ENCODE measurements around the gene PXMP4. TPM values are rescaled to one million over a fixed set of nuclear protein-coding genes. Genes with fewer than 3 reads are reported as not detected.

Gene PXMP4
- total and polyA plus RNA-seq, 2 of the 4 experiments (the other 2 are of a cell fraction): 3.6 to 7.1 TPM

DNA sequence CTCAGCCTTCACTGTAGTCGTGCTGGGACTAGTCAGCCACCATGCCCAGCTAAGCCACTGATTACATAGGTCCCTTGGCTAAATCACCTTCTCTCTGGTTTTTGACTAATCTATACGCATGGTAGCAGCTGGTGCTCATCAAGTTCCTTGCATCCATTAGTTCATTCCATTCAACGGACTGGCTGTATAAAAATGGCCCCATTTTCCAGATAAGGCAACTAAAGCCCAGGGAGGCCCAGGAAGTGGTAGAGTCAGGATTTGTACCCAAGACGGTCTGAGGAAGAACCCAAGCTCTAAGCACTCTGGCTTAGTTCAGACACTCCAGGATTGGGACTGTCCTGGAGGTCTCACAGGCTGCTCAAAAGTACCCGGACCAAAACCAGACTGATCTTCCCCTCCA is 38.8 kb downstream of the PXMP4 start:
- Histone ChIP-seq H3K56ac (ENCODE audit: extremely low read depth, insufficient read depth, low read length) (no peak overlapping the region), H4K8ac (ENCODE audit: low read depth in 2 of 2, low read length in 2 of 2) (no peak overlapping the region), H4K20me1 (ENCODE audit: insufficient read depth, low read length) (peaks cover 24% of the 10 kb centered on the region), H3K14ac (replicated peaks; ENCODE audit: low read depth, low read length) (no peak overlapping the region), H3K23ac (ENCODE audit: low read depth, low read length) (no peak overlapping the region), H3K18ac (ENCODE audit: low read depth, low read length) (no peak overlapping the region), H4K5ac (ENCODE audit: low read depth, low read length) (no peak overlapping the region), H3K9ac (ENCODE audit: low read depth, low read length) (no peak overlapping the region), H4K91ac (ENCODE audit: insufficient read depth, low read depth, low read length) (no peak overlapping the region), H3K4me3 (ENCODE audit: insufficient read depth, low read depth, low read length) (no peak overlapping the region), H3K27me3 (ENCODE audit: control insufficient read depth, insufficient read depth, low read length) (no peaks in the 10 kb centered on the region), H2BK5ac (ENCODE audit: low read depth, low read length, poor library complexity, severe bottlenecking) (no peak overlapping the region), H3K27ac (ENCODE audit: insufficient read depth, low read length) (no peak overlapping the region), H3K79me1 (ENCODE audit: low read depth in 1 of 2, low read length in 2 of 2) (peaks cover 7 to 54% of the 10 kb centered on the region in 2 experiments; a peak in 2 of 4 replicates), H2AK5ac (ENCODE audit: low read depth, low read length) (no peak overlapping the region), H3K9me3 (ENCODE audit: control insufficient read depth, insufficient read depth, low read length) (no peaks in the 10 kb centered on the region), H3K9me1 (ENCODE audit: insufficient read depth, low read length) (peaks cover 20% of the 10 kb centered on the region; the same call in 1 of the 2 replicates), H2AFZ (replicated peaks; ENCODE audit: low read length, poor library complexity) (no peak overlapping the region), H3K4me2 (ENCODE audit: low read depth, low read length) (no peak overlapping the region), H3K4me1 (ENCODE audit: control insufficient read depth, insufficient read depth, low read length) (peaks cover 8% of the 10 kb centered on the region), H2BK20ac (ENCODE audit: low read depth, low read length) (no peak overlapping the region), H2BK120ac (ENCODE audit: low read depth, low read length) (no peak overlapping the region), H3K4ac (ENCODE audit: low read depth, low read length) (no peak overlapping the region), H2BK15ac (ENCODE audit: low read depth, low read length) (no peak overlapping the region), H2AK9ac (replicated peaks; ENCODE audit: low read depth, low read length, poor library complexity) (no peak overlapping the region), H3K36me3 (ENCODE audit: control insufficient read depth, insufficient read depth, low read length) (no peaks in the 10 kb centered on the region; the same call in 1 of the 2 replicates)
- POLR2A ChIA-PET (ENCODE audit: unreplicated experiment): no interaction called here
- TF ChIP-seq SMC3 (IDR thresholded peaks at IDR 0.05; ENCODE audit: low read depth, low read length) (no peak), MXI1 (IDR thresholded peaks at IDR 0.05; ENCODE audit: borderline replicate concordance, low read depth, low read length) (no peak), ELK1 (IDR thresholded peaks at IDR 0.05; ENCODE audit: borderline replicate concordance, low read depth, low read length) (no peak), FOS (IDR thresholded peaks at IDR 0.05; ENCODE audit: low read depth, low read length) (no peak), RAD21 (IDR thresholded peaks at IDR 0.05; ENCODE audit: low read length) (no peak), CHD1 (IDR thresholded peaks at IDR 0.05; ENCODE audit: low read depth, low read length) (no peak), BHLHE40 (IDR thresholded peaks at IDR 0.05; ENCODE audit: low read depth, low read length) (no peak)
- WGBS, 2 experiments (ENCODE audit: extremely low coverage in 2 of 2, insufficient read length in 1 of 2): 82% methylated on average over 1 of the region's 5 CpGs; no CpG with 5 or more reads in 1 of the 2 experiments
- in situ Hi-C loops (cut with MboI; ENCODE audit: low sequenced_read_pairs): no loop called here
- DNase-seq (no peak), ATAC-seq (ENCODE audit: low read depth) (no peak)
- dilution Hi-C loops (cut with HindIII; ENCODE audit: low sequenced_read_pairs, unreplicated experiment): no loop called here
- BruUV-seq (replicated peaks): no TSS peak
- CTCF ChIA-PET: no interaction called here
- intact Hi-C loops (cut with micrococcal nuclease): no loop called here
